Measurements from ENCODE around the gene ADAM12.

ADAM12 gene

DNA sequence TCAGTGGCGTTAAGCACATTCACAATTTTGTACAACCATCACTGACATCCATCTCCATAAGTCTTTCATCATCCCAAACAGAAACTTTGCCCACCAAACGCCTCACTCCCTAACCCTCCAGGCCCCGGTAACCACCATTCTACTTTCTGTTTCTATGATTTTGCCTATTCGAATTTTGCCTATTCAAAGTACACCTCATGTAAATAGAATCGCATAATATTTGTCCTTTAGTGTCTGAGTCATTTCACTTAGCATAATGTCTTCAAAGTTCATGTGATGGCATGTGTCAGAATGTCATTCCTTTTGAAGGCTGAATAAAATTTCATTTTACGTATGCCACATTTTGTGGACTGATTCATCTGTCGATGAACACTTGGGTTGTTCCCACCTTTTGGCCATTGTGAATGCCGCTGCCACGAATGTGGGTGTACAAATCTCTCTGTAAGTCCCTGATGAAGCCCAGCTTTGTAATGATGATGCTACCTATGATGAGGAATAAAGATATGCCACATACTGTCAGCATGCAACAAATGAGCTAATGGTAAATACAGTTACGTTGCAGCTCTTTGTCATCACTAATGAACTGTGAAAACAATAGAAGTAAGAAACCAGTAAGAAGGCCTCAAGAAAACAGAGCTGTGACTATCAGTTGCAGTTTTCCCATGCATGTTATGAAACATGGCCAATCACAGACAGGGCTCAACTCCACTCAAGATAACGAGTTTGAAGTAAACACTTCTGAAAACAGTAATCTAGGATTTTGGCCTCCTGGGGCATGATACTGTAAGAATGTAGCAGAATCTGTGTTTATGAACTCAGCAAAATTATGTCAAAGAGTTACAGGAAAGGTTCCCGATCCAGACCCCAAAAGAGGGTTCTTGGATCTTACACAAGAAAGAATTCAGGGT is 120.0 kb downstream of the ADAM12 start:
- TF ChIP-seq, protein P1, sequence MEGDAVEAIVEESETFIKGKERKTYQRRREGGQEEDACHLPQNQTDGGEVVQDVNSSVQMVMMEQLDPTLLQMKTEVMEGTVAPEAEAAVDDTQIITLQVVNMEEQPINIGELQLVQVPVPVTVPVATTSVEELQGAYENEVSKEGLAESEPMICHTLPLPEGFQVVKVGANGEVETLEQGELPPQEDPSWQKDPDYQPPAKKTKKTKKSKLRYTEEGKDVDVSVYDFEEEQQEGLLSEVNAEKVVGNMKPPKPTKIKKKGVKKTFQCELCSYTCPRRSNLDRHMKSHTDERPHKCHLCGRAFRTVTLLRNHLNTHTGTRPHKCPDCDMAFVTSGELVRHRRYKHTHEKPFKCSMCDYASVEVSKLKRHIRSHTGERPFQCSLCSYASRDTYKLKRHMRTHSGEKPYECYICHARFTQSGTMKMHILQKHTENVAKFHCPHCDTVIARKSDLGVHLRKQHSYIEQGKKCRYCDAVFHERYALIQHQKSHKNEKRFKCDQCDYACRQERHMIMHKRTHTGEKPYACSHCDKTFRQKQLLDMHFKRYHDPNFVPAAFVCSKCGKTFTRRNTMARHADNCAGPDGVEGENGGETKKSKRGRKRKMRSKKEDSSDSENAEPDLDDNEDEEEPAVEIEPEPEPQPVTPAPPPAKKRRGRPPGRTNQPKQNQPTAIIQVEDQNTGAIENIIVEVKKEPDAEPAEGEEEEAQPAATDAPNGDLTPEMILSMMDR (conservative IDR thresholded peaks at IDR 0.05), result no peak
- no peak overlapping the region for H3K27ac ChIP-seq

DNA sequence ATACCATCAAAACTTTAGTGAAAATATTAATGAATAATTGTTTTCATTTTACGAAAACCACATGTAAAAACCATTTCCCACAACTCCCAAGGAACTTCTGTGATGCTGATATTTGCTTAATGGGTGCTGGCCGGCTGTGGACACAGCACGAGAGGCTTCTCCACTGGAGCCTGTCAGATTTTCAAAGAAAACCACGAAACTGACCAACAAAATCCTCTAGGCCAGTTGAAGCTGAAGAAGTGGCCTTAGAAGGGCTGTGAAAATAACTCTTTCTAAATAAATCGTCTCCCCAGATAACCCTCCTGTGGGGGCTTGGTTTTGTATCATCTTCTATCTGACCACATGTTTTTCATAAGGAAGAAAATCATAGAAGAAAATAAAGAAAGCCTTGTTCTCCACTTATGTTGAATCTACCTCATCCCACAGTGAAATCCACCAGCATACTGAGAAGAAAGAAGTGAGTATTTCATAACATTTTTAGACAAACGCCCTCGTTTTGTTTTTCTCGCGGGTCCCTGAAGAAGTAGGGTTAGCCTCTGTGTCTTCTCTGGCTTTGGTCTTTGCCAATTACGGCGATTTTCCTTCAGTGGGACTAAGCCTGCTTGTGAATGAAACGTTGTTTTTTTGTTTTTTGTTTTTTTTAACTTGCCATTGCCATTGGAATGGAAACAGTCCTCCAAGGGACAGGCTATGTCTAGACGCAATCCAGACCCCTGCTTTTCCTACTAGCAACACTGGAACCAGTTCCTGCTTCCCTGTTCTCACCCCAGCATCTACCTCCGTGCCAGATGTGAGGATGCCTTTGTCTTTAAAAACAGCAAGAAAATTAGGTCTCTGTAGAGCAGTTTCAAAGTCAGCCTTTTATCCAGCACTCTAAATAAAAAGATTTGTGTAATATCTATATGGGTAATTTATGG is 123.9 kb downstream of the ADAM12 start:
- TF ChIP-seq, protein P1 (conservative IDR thresholded peaks at IDR 0.05), result no peak
- no peak overlapping the region for H3K27ac ChIP-seq

DNA sequence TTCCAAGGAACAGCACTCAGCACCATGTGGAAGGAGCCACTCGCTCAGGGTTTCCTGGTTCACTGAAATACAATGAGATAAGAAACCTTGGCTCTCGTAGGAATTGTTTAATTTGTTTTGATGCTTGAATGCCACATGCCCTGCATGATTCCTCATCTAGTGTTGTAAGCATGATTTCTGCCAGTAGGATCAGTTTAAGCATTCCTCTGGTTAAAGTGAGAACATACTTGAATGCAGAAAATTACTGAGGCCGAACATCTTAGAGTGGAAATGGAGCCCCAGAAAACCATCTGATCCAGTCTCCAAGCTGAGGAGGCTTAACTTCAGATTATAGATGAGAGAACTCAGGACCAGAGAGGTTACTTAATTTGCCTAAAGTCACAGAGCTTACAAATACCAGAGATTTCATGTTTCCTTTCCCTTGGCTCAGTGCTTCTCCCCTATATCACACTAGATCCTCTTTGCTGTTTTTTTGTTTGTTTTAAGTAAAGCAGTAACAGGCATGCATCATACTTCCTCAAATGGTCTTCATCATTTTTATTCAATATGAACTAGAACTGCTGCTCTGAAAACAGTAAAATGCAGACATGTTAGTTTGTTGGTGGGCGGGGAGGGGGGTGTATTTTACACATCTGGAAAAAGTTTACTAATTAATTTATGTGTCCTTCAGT is 125.1 kb downstream of the ADAM12 start:
- H3K27ac ChIP-seq, result no peak overlapping the region
- TF ChIP-seq, protein P1 (conservative IDR thresholded peaks at IDR 0.05), result no peak

DNA sequence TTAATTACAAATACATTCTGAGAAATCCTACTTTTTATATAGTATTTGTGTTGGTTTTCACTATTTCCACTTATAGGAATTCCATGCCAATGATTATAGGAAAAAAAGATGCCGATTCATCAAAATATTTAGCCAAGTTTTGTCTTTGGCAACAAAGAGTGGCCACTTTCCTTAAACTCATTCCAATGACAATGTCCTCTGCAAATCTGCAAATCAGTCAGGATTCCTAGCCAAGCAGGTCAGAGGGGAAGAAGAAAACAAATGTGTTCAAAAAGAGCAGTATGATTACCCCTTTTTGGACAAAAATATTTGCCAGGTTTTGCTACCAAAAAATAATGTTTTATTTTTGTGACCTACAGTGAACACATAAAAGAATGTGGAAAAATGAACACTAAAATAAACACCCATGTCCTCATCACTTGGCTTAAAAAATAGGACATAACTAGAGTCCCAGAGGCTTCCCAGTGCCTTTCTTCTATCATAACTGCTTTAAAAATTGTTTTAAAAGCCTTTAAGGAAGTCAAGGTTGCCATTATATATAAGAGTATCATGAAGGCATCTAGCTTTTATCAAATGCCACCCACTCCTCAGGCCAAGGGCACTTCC is 125.9 kb downstream of the ADAM12 start:
- TF ChIP-seq, protein P1 (conservative IDR thresholded peaks at IDR 0.05), result no peak
- H3K27ac ChIP-seq, result no peak overlapping the region

DNA sequence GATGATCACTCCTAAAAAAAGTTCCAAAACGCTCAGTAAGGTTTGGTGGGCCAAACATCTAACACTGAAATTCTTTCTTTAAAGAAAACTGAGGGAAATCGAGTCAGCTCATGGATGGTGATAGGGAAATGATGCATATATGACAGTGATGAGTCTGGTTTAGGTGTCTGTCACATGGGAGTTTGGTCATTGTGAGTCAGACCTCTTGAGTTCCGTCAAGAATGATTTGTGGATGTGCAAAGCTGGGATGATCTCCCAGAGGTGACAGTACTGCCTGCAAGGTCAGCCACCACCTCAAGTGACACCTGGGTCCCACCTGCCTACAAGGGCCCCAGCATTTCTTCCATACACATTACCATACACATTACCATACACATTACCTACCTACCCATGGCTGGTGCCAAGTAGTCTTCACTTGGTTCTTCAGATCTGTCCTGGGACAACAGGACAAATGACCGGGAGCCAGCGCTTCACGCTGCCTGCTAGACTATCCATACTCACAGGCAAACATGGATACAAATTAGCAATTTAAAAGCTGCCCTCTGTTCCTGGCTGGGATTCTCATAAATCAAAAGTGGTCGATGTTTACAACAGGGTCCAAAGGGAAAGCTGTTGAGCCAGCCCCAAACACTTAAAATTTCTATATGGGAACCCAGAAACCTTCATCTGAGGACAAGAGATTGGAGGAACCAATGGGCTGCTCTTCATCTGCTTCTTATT is 128.4 kb downstream of the ADAM12 start:
- no peak overlapping the region for H3K27ac ChIP-seq
- TF ChIP-seq, protein P1 (conservative IDR thresholded peaks at IDR 0.05), result no peak

DNA sequence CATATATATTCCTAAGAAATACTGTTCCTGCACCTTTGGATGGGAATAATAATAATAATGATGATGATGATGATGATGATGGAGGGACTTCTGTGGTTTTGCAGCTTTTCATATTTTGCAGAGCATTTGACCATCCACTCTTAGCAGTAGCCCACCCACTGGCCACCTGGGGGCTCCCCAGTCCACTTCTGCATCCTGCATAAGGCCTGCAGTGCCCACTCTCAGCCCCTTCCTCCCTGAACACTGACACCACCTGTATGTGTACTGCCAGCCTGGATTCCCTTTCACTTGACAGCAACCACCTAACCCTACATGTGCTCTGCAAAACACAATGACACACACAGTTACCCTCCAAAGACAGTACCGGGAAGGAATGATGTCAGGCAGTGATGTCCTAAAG is 131.4 kb downstream of the ADAM12 start:
- TF ChIP-seq, protein P1 (conservative IDR thresholded peaks at IDR 0.05), result no peak
- H3K27ac ChIP-seq, result no peak overlapping the region
